HEK293 (cell line): ENCODE data around the gene MCU.

ENCODE experiments used
- CTCF ChIA-PET: fragments of 350-600 bp; formaldehyde crosslinking; extraction: SDS; loops from one replicate; lab custom pipeline; 2021; ENCODE audit warnings: antibody characterized with exemption; lab: Yijun Ruan, JAX
- POLR2A ChIA-PET: fragments of 300-600 bp; formaldehyde crosslinking; extraction: SDS; loops from one replicate; lab custom pipeline; 2020; ENCODE audit warnings: antibody characterized with exemption, inconsistent platforms; lab: Yijun Ruan, JAX
- H3K27ac ChIP-seq: fragments of 200-500 bp; sonication (Bioruptor generic); 2 replicates; pipeline ENCODE4 v1.5.1; 2014; ENCODE audit warnings: low read depth, low read length, control low read depth, inconsistent platforms; ENCODE audit errors: extremely low read depth
- H3K36me3 ChIP-seq, 2 experiments: fragments of 200-500 bp in 1 of 2; sonication (Bioruptor generic) in 1 of 2; 1 replicate in 1 of 2; 2 replicates in 1 of 2; pipeline ENCODE4 v1.5.1; 2014 to 2017; ENCODE audit warnings: inconsistent platforms in 2 of 2, low read length in 2 of 2; ENCODE audit not compliant: control insufficient read depth in 2 of 2, insufficient read depth in 1 of 2
- H3K4me1 ChIP-seq: fragments of 200-500 bp; sonication (Bioruptor generic); 2 replicates; pipeline ENCODE4 v1.5.1; 2014; ENCODE audit warnings: mild to moderate bottlenecking, low read length, inconsistent platforms; ENCODE audit not compliant: control insufficient read depth, insufficient read depth
- H3K4me3 ChIP-seq: 2 replicates; pipeline ENCODE4 v1.5.1; 2011; ENCODE audit warnings: low read depth, mild to moderate bottlenecking, control low read depth, low read length, moderate library complexity
- H3K9me3 ChIP-seq: fragments of 200-500 bp; sonication (Bioruptor generic); 2 replicates; pipeline ENCODE4 v1.5.1; 2014; ENCODE audit warnings: low read depth, low read length, inconsistent platforms; ENCODE audit not compliant: control insufficient read depth, insufficient read depth
- CTCF ChIP-seq: fragments of 450-650 bp; formaldehyde crosslinking; IDR thresholded peaks from 2 replicates; pipeline ENCODE4 v1.5.1; 2016; ENCODE audit warnings: missing biosample characterization, missing genetic modification characterization
- PRDM2 ChIP-seq: fragments of 450-650 bp; formaldehyde crosslinking; IDR thresholded peaks from 2 replicates; pipeline ENCODE4 v1.5.1; 2016; ENCODE audit warnings: missing biosample characterization, missing genetic modification characterization, borderline replicate concordance
- TRIM28 ChIP-seq: IDR thresholded peaks from 2 replicates; pipeline ENCODE4 v1.6.1; 2011; ENCODE audit warnings: low read length, control low read depth, borderline replicate concordance
- WT1 ChIP-seq: fragments of 450-650 bp; formaldehyde crosslinking; IDR thresholded peaks from 2 replicates; pipeline ENCODE4 v1.5.1; 2016; ENCODE audit warnings: missing biosample characterization, missing genetic modification characterization
- ZBTB7A ChIP-seq: fragments of 450-650 bp; formaldehyde crosslinking; IDR thresholded peaks from 2 replicates; pipeline ENCODE4 v1.5.1; 2016; ENCODE audit warnings: low read depth, missing biosample characterization, missing genetic modification characterization
- ZBTB8A ChIP-seq: fragments of 450-650 bp; formaldehyde crosslinking; IDR thresholded peaks from 2 replicates; pipeline ENCODE4 v1.5.1; 2016; ENCODE audit warnings: missing biosample characterization, missing genetic modification characterization
- ZFP37 ChIP-seq: fragments of 450-650 bp; formaldehyde crosslinking; IDR thresholded peaks from 2 replicates; pipeline ENCODE4 v1.5.1; 2016; ENCODE audit warnings: missing biosample characterization, missing genetic modification characterization
- ZNF10 ChIP-seq: fragments of 450-650 bp; formaldehyde crosslinking; IDR thresholded peaks from 2 replicates; pipeline ENCODE4 v1.5.1; 2017; ENCODE audit warnings: missing biosample characterization, missing genetic modification characterization
- ZNF223 ChIP-seq: fragments of 450-650 bp; formaldehyde crosslinking; IDR thresholded peaks from 2 replicates; pipeline ENCODE4 v1.5.1; 2016; ENCODE audit warnings: missing biosample characterization, missing genetic modification characterization
- ZNF391 ChIP-seq: fragments of 450-650 bp; formaldehyde crosslinking; IDR thresholded peaks from 2 replicates; pipeline ENCODE4 v1.5.1; 2016; ENCODE audit warnings: low read depth, missing biosample characterization, missing genetic modification characterization, borderline replicate concordance
- ZNF398 ChIP-seq: fragments of 450-650 bp; formaldehyde crosslinking; IDR thresholded peaks from 2 replicates; pipeline ENCODE4 v1.5.1; 2017; ENCODE audit warnings: missing biosample characterization, missing genetic modification characterization
- ZNF426 ChIP-seq: fragments of 450-650 bp; formaldehyde crosslinking; IDR thresholded peaks from 2 replicates; pipeline ENCODE4 v1.5.1; 2017; ENCODE audit warnings: missing biosample characterization, missing genetic modification characterization, mild to moderate bottlenecking, inconsistent platforms, moderate library complexity
- ZNF510 ChIP-seq: fragments of 450-650 bp; formaldehyde crosslinking; IDR thresholded peaks from 2 replicates; pipeline ENCODE4 v1.5.1; 2018; ENCODE audit warnings: mild to moderate bottlenecking, missing genetic modification characterization, missing biosample characterization; ENCODE audit not compliant: insufficient replicate concordance
- ZNF560 ChIP-seq: fragments of 450-650 bp; formaldehyde crosslinking; IDR thresholded peaks from 2 replicates; pipeline ENCODE4 v1.5.1; 2017; ENCODE audit warnings: missing biosample characterization, missing genetic modification characterization, borderline replicate concordance
- ZNF76 ChIP-seq: fragments of 450-650 bp; formaldehyde crosslinking; IDR thresholded peaks from 2 replicates; pipeline ENCODE4; 2016; ENCODE audit warnings: low read depth, missing biosample characterization, missing genetic modification characterization, borderline replicate concordance
- ZNF777 ChIP-seq: fragments of 450-650 bp; formaldehyde crosslinking; IDR thresholded peaks from 2 replicates; pipeline ENCODE4 v1.5.1; 2017; ENCODE audit warnings: missing biosample characterization, missing genetic modification characterization, borderline replicate concordance
- ZNF785 ChIP-seq: fragments of 450-650 bp; formaldehyde crosslinking; IDR thresholded peaks from 2 replicates; pipeline ENCODE4 v1.5.1; 2016; ENCODE audit warnings: missing biosample characterization, missing genetic modification characterization

The MCU gene

DNA sequence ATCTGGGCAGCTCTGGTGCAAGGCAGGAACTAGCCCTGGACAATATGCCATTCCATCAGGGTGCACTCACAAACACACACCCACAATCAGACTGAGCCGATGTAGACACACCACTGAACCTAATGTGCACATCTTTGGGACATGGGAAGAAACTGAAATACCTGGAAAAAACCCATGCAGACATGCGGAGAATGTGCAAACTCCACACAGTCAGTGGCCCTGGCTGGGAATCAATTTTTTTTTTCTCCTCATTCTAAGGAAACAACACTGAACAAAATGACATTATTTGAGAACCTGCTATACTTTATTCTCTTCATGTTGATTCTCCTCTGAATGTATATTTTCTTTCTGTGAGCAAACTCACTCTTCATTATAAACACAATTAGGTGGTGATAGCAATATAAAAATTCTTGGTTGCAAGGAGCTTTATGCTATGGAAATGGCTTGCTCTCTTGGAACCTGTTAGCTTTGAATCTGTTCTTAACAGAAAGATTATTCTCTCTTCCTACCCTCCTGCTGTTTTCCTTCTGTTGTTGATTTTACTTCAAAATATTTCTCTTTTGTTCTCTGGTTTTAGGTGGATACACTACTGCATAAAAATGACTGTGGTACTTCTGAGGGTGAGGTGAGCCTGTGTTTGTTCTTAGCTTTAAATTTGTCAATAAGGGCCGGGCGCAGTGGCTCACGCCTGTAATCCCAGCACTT lies 33.1 kb upstream of the MCU start:
- POLR2A ChIA-PET = interaction anchor here (0.6 to 0.7 kb wide), 2 partner anchors 33 to 279 kb away, joined by 3 to 4 read pairs; partner anchors contain the start of gene MCU
- Histone ChIP-seq H3K9me3 (no peaks in the 10 kb centered on the region), H3K4me3 (no peak overlapping the region), H3K36me3 (no peaks in the 10 kb centered on the region), H3K4me1 (no peaks in the 10 kb centered on the region), H3K27ac (no peak overlapping the region)
- TF ChIP-seq ZNF426 (tag by site-specific recombination) (no peak), ZBTB7A (no peak), TRIM28 (no peak), ZFP37 (tag by site-specific recombination) (no peak), ZNF391 (tag by site-specific recombination) (no peak), ZBTB8A (tag by site-specific recombination) (no peak), ZNF560 (tag by site-specific recombination) (no peak), ZNF76 (tag by site-specific recombination) (no peak), ZNF510 (tag by site-specific recombination) (no peak), ZNF10 (tag by site-specific recombination) (no peak), PRDM2 (no peak), ZNF777 (tag by site-specific recombination) (no peak), ZNF223 (no peak), ZNF785 (no peak), CTCF (no peak), WT1 (no peak), ZNF398 (tag by site-specific recombination) (no peak)
- CTCF ChIA-PET = interaction anchor here (0.7 kb wide), 3 partner anchors 96 to 232 kb away, joined by 3 to 4 read pairs (median 3); no protein-coding TSS in a partner anchor
